NCI-H526 treated with DMSO at 0.1 percent for 48 hours (cell line): ENCODE results near the gene GALNT7.
"Not testable (repeated sequence)": the region's sequence is repeated elsewhere in the genome, so short reads cannot be mapped to it uniquely, and the experiment has no call there.

Experiments used
- DNase-seq: peaks from one replicate; lab custom pipeline; 2025; lab: John Stamatoyannopoulos, UW

Gene GALNT7, protein sequence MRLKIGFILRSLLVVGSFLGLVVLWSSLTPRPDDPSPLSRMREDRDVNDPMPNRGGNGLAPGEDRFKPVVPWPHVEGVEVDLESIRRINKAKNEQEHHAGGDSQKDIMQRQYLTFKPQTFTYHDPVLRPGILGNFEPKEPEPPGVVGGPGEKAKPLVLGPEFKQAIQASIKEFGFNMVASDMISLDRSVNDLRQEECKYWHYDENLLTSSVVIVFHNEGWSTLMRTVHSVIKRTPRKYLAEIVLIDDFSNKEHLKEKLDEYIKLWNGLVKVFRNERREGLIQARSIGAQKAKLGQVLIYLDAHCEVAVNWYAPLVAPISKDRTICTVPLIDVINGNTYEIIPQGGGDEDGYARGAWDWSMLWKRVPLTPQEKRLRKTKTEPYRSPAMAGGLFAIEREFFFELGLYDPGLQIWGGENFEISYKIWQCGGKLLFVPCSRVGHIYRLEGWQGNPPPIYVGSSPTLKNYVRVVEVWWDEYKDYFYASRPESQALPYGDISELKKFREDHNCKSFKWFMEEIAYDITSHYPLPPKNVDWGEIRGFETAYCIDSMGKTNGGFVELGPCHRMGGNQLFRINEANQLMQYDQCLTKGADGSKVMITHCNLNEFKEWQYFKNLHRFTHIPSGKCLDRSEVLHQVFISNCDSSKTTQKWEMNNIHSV

GRCh38 chr4:173168396-173169177 is at the start of gene GALNT7:
Gene GALNT7, plus strand, starts transcription at chr4:173168811. Its CDS starts 25 bp downstream, at chr4:173168836.
- peak; percentile 47 for DNase-seq

DNA sequence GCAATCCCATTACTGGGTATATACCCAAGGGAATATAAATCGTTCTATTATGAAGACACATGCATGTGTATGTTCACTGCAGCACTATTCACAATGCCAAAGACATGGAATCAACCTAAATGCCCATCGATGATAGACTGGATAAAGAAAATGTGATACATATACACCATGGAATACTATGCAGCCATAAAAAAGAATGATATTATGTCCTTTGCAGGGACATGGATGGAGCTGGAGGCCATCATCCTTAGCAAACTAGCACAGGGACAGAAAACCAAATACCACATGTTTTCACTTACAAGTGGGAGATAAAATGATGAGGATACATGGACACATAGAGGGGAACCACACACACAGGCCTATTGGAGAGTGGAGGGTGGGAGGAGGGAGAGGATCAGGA is 49.8 kb upstream of the GALNT7 start:
- not testable (repeated sequence) for DNase-seq

- DNase-seq: no peak
Observed at GRCh38 chr4:173119818-173120217, 48.8 kb upstream of the GALNT7 start.

DNA sequence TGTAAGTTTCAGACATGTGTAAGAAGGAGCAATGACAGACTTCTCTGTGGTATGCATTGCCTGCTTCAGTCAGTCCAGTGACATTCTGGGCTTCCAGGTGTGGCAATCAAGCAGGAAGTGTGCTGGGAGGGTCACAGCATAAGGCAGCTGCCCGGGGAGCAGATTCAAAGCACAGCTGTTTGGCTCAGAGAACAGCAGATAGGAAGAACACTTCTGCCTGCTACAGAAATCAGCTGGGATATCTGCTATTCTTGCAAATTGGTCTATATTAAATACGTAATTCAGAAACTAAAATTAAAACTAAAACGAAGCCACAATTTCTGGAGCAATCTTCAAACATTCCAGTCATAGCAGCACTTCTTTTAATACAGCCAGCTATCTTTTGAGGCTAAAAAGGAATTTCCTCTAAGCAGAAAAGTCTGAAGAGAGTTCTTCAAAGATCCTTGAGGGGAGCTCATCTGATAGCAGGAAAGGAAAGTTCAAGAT is 47.5 kb upstream of the GALNT7 start:
- no peak for DNase-seq

- DNase-seq: no peak
Observed at GRCh38 chr4:173124209-173124865, 44.3 kb upstream of the GALNT7 start.

DNA sequence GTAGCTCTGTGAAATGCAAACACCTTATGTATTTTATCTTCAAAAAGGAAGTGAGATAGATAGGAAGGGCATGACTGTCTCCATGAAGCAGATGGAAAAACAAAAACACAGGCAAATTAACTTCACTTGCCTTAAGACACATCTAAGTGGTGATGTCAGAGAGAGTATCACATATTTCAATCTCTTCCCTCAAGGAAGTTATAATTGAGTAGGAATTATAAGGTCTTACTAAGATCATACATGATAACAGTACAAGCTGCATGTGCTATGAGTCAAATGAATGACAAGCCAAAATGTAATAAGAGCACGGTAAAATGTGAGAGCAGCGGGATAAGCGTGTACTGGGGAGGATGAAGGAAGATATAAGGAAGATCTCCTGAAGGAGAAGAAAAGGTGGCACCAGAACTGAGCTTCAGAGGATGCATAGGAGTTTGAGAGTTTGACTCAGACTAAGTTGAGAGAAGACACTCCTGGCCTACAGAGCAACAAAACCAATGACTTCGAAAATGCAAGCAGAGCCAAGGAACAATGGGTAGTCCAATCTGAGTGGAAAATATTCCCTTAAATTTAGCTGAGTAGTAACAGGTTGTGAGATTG is 43.3 kb upstream of the GALNT7 start:
- DNase-seq: no peak

- DNase-seq: no peak
Observed at GRCh38 chr4:173128199-173128890, 40.3 kb upstream of the GALNT7 start.

DNA sequence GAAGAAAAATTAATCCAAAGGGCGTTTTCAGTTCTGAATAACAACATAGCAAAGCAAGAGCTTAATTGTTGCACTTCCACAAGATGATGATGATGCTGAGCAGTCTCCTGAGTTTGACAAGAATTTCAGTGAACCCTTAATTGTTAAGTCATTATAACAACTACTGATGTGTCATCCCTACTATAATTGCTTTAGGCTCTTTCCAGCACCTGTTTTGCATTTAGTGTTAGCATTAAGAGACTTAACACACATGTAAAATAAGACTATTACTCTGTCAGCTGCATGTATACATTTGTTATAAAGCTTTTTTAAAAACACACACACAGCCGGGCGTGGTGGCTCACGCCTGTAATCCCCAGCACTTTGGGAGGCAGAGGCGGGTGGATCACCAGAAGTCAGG is 37.9 kb upstream of the GALNT7 start:
- no peak for DNase-seq

GRCh38 chr4:173134426-173134825 is 34.2 kb upstream of the GALNT7 start:
- no peak for DNase-seq

GRCh38 chr4:173135241-173135847 is 33.3 kb upstream of the GALNT7 start:
- DNase-seq: no peak

GRCh38 chr4:173138624-173139023 is 30.0 kb upstream of the GALNT7 start:
- DNase-seq: no peak

GRCh38 chr4:173139561-173139960 is 29.1 kb upstream of the GALNT7 start:
- no peak for DNase-seq

DNA sequence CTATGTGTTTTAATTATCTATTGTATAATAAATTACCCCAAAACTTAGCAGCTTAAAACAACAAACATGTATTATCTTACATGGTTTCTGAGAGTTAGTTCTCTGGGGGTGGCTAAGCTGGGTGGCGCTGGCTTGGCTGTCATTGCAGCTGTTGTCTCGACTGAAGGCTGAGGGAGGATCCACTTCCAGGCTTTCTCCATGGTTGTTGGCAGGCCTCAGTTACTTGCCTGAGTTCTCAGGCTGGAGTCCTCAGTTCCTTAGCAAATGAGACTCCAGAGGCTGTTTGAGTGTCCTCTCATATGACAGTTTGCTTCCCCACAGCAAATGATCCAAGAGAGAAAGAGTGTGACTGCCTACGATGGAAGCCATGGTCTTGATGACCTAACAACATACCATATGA is 23.5 kb upstream of the GALNT7 start:
- no peak for DNase-seq

GRCh38 chr4:173146456-173146855 is 22.2 kb upstream of the GALNT7 start:
- DNase-seq: no peak

DNA sequence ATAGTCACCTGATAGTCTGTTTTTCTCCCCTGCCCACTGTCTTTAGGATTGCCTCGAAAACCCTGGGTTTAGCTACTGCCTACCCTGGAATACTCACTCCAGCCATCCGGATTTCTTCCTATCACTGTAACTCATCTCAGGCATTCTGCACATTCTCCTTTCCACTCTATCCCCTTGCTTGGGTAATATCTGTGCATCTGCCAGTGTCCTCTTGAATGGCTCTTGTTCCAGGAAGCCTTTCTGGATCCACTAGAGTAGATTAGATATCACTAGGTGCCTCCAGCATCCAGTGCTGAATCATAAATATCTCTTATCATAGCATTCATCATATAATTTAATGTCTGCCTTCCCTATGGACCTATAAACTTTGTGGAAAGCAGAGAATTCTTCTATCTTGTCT is 17.1 kb upstream of the GALNT7 start:
- DNase-seq: no peak

DNA sequence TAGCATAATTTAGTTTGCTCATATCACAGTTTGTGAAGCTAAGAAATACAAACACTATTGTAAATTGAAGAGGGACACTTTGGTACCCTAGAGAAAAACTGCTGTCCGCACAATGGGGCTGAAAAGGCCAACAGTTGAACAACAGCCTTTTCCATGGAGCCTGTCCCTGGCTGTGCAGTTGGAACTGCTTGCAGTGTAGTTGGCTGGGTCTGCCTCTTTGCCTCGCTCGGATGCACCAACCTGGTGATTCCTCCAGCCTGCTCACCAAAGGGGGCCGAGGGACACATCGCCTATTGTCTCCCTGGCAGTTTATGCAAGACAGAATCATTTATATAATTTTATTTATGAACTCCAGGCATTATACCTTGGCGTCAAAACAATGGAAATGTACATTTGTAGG is 16.5 kb upstream of the GALNT7 start:
- no peak for DNase-seq

GRCh38 chr4:173153445-173153844 is 15.2 kb upstream of the GALNT7 start:
- no peak for DNase-seq

DNA sequence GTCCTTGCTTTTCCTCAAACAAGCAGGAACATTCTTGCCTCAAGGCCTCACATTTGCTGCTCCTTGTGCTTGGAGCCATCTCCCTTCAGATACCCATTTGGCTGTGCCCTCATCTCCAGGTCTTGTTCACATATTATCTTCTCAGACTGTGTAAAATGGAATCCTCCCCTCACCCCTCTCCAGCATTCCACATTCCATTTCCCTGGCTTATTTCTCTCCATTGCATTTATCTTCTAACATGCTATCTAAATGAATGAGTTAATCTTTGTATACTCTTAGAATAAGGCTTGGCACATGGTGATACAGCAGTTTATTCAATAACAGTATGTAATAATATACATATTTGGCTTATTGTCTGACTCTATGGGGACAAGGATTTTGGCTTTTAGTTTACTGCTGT is 8.8 kb upstream of the GALNT7 start:
- no peak for DNase-seq

DNA sequence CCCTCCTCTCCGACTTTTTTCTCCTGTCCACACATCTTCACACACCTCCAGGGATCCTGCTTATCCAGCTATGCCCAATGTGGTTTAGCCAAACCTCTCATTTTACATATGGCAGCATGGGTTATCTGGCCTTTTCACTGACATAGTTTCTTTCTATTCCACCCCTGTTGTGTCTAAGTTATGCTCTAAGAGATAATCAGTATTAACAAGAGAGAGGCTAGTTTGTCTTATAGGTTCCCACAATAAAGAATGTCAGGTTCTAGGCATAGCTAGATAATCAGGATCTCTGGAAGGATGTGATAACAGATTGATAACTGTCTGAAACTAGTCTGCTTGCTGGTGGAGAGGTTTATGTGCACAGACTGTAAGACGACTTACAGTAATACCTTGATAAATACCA is 7.7 kb upstream of the GALNT7 start:
- DNase-seq: no peak

GRCh38 chr4:173161311-173161710 is 7.3 kb upstream of the GALNT7 start:
- DNase-seq: no peak

DNA sequence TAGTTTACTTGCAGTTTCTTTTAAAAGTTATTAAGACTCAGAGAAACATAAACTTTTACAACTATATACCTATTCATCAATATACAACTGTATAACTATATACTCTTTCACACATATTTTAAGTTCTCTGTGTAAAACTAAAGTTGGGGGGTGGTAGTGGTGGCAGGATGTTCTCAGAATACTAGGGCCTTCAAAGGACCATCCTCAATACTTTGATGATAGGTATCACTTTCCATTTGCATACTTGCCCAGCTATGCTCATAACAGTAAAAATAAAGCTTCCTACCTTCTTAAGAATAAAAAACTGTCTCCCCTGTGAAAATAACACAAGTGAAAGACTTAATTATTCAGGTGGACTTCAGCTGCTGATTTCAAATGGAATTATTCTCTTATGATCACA is 2.9 kb upstream of the GALNT7 start:
- DNase-seq: no peak
